ENCODE measurements around the gene FICD. TPM values are rescaled to one million over a fixed set of nuclear protein-coding genes. Genes with fewer than 3 reads are reported as not detected.

Gene FICD
- total RNA-seq, 1 donor from 2014 or later, result 6.9 TPM

DNA sequence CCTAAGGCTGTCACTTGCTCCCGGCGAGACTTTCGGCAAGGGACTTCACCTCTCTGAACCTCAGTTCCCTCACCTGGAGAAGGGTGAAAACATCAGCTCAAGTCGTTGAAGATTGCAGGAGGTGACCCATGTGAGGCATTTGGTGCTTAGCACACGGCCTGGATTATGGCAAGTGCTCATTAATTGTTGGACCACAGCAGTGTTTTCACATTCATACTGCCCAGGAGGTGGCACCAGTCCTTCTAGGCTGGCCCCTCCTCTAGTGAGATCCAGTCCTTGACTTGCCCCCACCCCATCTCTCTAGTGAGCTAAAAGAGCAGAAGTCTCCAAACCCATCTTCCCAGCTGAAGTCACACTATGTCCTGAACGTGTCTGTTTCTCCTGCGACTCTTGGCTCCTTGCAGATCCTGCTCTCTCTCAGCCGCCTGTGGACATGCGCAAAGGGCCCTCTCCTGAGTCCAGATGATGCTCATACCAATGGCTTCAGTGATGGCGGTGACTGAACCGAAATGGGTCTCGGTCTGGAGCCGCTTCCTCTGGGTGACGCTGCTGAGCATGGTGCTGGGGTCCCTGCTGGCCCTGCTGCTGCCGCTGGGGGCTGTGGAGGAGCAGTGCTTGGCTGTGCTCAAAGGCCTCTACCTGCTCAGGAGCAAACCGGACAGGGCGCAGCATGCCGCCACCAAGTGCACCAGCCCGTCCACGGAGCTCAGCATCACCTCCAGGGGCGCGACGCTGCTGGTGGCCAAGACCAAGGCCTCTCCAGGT, 1.6 kb downstream of the FICD start:
- intact Hi-C loops (cut with DNase I), result no loop called here
- TF ChIP-seq, protein P1, sequence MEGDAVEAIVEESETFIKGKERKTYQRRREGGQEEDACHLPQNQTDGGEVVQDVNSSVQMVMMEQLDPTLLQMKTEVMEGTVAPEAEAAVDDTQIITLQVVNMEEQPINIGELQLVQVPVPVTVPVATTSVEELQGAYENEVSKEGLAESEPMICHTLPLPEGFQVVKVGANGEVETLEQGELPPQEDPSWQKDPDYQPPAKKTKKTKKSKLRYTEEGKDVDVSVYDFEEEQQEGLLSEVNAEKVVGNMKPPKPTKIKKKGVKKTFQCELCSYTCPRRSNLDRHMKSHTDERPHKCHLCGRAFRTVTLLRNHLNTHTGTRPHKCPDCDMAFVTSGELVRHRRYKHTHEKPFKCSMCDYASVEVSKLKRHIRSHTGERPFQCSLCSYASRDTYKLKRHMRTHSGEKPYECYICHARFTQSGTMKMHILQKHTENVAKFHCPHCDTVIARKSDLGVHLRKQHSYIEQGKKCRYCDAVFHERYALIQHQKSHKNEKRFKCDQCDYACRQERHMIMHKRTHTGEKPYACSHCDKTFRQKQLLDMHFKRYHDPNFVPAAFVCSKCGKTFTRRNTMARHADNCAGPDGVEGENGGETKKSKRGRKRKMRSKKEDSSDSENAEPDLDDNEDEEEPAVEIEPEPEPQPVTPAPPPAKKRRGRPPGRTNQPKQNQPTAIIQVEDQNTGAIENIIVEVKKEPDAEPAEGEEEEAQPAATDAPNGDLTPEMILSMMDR (IDR thresholded peaks at IDR 0.05), result no peak
- TF ChIP-seq POLR2AphosphoS5 (IDR thresholded peaks at IDR 0.05; ENCODE audit: insufficient read depth in 1 of 2, low read depth in 1 of 2) (no peak), POLR2A (IDR thresholded peaks at IDR 0.05) (no peak)
- peaks cover 19% of the 10 kb centered on the region for H3K4me1 ChIP-seq
- peaks cover 0 to 38% of the 10 kb centered on the region in 2 donors for H3K36me3 ChIP-seq
- no peak overlapping the region for H3K4me3 ChIP-seq
- H3K9me3 ChIP-seq, result no peaks in the 10 kb centered on the region
- H3K27ac ChIP-seq, result no peak overlapping the region
- DNase-seq (ENCODE audit: extremely low spot score in 2 of 2), result no peak
- no peaks in the 10 kb centered on the region for H3K27me3 ChIP-seq

DNA sequence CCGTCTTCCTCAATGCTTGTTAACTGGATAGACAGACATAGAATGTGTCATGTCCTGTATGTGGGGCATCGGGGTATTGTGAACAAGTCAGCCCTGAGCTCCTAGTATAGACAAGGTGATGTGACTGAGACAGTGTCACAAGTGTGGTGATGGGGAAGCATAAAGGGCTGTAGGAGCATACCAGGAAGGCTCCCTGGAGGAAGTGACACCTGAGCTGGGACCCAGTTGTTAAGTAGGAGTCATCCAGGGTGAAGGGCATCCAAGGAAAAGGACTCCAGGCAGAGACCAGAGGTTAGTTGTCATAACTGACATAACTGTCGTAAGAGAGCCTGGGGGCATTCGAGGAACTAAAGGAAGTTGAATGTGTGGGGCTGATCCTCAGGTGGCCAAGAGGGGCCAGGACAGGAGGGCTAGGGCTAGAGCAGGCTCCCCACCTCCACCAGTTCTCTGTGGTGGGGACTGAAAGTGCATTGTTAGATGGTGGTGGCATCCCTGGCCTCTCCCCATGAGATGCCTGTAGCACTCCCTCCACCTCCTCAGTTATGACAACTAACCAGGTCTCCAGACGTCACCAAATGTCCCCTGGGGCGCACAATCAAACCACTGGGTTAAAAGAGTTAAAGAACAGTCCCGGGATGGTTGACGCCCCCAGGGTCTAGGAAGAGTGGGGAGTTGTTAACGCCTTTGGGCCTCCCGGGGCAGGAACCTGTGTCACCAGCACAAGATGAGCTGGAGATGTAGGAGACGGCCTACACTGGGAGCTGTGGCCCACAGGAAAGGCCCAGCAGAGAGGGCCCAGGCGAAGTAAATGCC, 2.4 kb downstream of the FICD start:
- no peak for DNase-seq (ENCODE audit: extremely low spot score in 2 of 2)
- no peaks in the 10 kb centered on the region for H3K9me3 ChIP-seq
- intact Hi-C loops (cut with DNase I), result no loop called here
- H3K4me3 ChIP-seq, result no peak overlapping the region
- H3K27me3 ChIP-seq, result no peaks in the 10 kb centered on the region
- no peak overlapping the region for H3K27ac ChIP-seq
- peaks cover 0 to 44% of the 10 kb centered on the region in 2 donors for H3K36me3 ChIP-seq
- TF ChIP-seq, protein P1 (IDR thresholded peaks at IDR 0.05), result no peak
- TF ChIP-seq POLR2AphosphoS5 (IDR thresholded peaks at IDR 0.05; ENCODE audit: insufficient read depth in 1 of 2, low read depth in 1 of 2) (no peak), POLR2A (IDR thresholded peaks at IDR 0.05) (no peak)
- peaks cover 19% of the 10 kb centered on the region for H3K4me1 ChIP-seq

DNA sequence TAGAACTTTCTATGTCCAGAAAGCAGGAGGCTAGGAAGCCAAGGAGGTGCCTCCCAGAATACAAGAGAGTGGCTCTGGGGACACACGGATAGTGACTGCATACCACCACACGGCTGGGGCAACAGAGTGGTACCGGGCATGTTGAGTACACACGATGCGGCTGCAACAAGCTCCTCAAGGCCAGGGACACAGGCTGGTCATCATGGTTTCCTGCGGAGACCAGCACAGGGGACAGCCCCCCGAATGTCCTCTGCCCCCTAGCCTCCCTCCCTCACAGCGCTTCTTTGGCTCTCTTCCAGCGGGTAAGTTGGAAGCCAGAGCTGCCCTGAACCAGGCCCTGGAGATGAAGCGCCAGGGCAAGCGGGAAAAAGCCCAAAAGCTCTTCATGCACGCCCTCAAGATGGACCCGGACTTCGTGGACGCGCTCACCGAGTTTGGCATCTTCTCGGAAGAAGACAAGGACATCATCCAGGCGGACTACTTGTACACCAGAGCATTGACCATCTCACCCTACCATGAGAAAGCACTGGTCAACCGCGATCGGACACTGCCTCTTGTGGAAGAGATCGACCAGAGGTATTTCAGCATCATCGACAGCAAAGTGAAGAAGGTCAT, 3.1 kb downstream of the FICD start:
- Histone ChIP-seq H3K27me3 (no peaks in the 10 kb centered on the region), H3K27ac (no peak overlapping the region), H3K9me3 (no peaks in the 10 kb centered on the region), H3K4me3 (no peak overlapping the region), H3K36me3 (peaks cover 0 to 51% of the 10 kb centered on the region in 2 donors), H3K4me1 (peaks cover 19% of the 10 kb centered on the region)
- TF ChIP-seq, protein P1 (IDR thresholded peaks at IDR 0.05), result no peak
- no peak for TF ChIP-seq POLR2A (IDR thresholded peaks at IDR 0.05)
- TF ChIP-seq POLR2AphosphoS5 (IDR thresholded peaks at IDR 0.05; ENCODE audit: insufficient read depth in 1 of 2, low read depth in 1 of 2), result no peak
- intact Hi-C loops (cut with DNase I), result no loop called here
- DNase-seq (ENCODE audit: extremely low spot score in 2 of 2), result no peak

- intact Hi-C loops (cut with DNase I), result no loop called here
- no peak for TF ChIP-seq POLR2AphosphoS5 (IDR thresholded peaks at IDR 0.05; ENCODE audit: insufficient read depth in 1 of 2, low read depth in 1 of 2)
- Histone ChIP-seq H3K4me1 (peaks cover 19% of the 10 kb centered on the region), H3K27ac (no peak overlapping the region), H3K36me3 (peaks cover 0 to 58% of the 10 kb centered on the region in 2 donors), H3K9me3 (no peaks in the 10 kb centered on the region), H3K4me3 (no peak overlapping the region), H3K27me3 (no peaks in the 10 kb centered on the region)
- no peak for DNase-seq (ENCODE audit: extremely low spot score in 2 of 2)
Measured at GRCh38 chr12:108518716-108519496, 3.8 kb downstream of the FICD start.

DNA sequence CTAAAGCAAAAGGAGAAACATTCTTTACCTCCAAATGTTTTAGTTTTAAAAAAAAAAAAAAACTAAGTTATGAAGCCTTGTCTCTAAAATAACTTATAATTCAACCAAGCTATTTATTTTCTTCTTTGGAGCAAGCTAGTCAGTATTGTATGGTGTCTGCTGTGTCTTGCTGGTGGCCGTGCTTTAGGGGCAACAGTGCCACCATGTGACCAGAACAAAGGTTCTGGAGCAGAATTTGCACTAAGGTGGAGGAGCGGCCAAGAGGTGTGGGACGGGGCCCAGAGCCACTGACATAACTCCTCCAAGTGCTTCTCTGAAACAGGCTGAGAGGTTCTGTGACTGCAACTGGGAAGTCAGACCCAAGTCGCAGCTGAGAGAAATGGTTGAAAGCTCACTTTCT, 4.5 kb downstream of the FICD start:
- no peak for DNase-seq (ENCODE audit: extremely low spot score in 2 of 2)
- Histone ChIP-seq H3K4me3 (no peak overlapping the region), H3K4me1 (peaks cover 17% of the 10 kb centered on the region), H3K9me3 (no peaks in the 10 kb centered on the region), H3K27me3 (no peaks in the 10 kb centered on the region), H3K27ac (no peak overlapping the region), H3K36me3 (peaks cover 0 to 65% of the 10 kb centered on the region in 2 donors)
- intact Hi-C loops (cut with DNase I), result no loop called here
- TF ChIP-seq, protein P1 (IDR thresholded peaks at IDR 0.05), result no peak
- TF ChIP-seq POLR2A (IDR thresholded peaks at IDR 0.05) (no peak), POLR2AphosphoS5 (IDR thresholded peaks at IDR 0.05; ENCODE audit: insufficient read depth in 1 of 2, low read depth in 1 of 2) (no peak)
